Measurements from ENCODE around the gene PDGFA. TPM values are rescaled to one million over a fixed set of nuclear protein-coding genes. Genes with fewer than 3 reads are reported as not detected.
A peak's percentile ranks its signal among the peaks of the same experiment; 100 is the strongest.

Gene PDGFA
- total and polyA plus RNA-seq, 9 donors, result 3.7 to 35.5 (median 8.7) TPM

GRCh38 chr7:453597-454306 lies 65.9 kb downstream of the PDGFA start:
- DNase-seq, result no peak
- 70 to 81% (median 81%) methylated on average over 26 to 27 of the region's 27 CpGs for WGBS, 3 donors
- Histone ChIP-seq H3K9me3 (no peaks in the 10 kb centered on the region), H3K27ac (no peak overlapping the region), H3K4me3 (no peak overlapping the region), H3K36me3 (no peaks in the 10 kb centered on the region), H3K27me3 (no peaks in the 10 kb centered on the region), H3K4me1 (ENCODE audit: insufficient read depth) (no peaks in the 10 kb centered on the region)
- TF ChIP-seq POLR2A (IDR thresholded peaks at IDR 0.05) (no peak), CTCF (IDR thresholded peaks at IDR 0.05) (no peak), EP300 (IDR thresholded peaks at IDR 0.05) (no peak)
- intact Hi-C loops (cut with DNase I), result loop anchor here in 1 of 4 donors (10.0 kb wide), 1 partner anchor 931 kb away; no protein-coding TSS in a partner anchor

- Histone ChIP-seq H3K36me3 (no peaks in the 10 kb centered on the region), H3K9me3 (no peaks in the 10 kb centered on the region), H3K4me1 (ENCODE audit: insufficient read depth) (no peaks in the 10 kb centered on the region), H3K27me3 (no peaks in the 10 kb centered on the region), H3K4me3 (no peak overlapping the region), H3K27ac (no peak overlapping the region)
- WGBS, 3 donors, result 26 to 40% (median 31%) methylated on average over 14 to 21 of the region's 21 CpGs
- intact Hi-C loops (cut with DNase I), result loop anchor here in 1 of 4 donors (10.0 kb wide), 1 partner anchor 932 kb away; no protein-coding TSS in a partner anchor
- no peak for DNase-seq
- TF ChIP-seq POLR2A (IDR thresholded peaks at IDR 0.05), result no peak
- no peak for TF ChIP-seq CTCF (IDR thresholded peaks at IDR 0.05)
- TF ChIP-seq EP300 (IDR thresholded peaks at IDR 0.05), result no peak
These were observed 66.7 kb downstream of the PDGFA start for GRCh38 chr7:452791-453455.

- DNase-seq, result peak in 2 of 5 donors; percentile 50 to 54
- H3K36me3 ChIP-seq, result no peaks in the 10 kb centered on the region
- H3K9me3 ChIP-seq, result no peaks in the 10 kb centered on the region
- TF ChIP-seq EP300 (IDR thresholded peaks at IDR 0.05) (no peak), POLR2A (IDR thresholded peaks at IDR 0.05) (no peak), CTCF (IDR thresholded peaks at IDR 0.05) (no peak)
- no peak overlapping the region for H3K27ac ChIP-seq
- H3K4me3 ChIP-seq, result no peak overlapping the region
- WGBS, 3 donors, result 8 to 11% (median 9%) methylated on average over 22 to 30 of the region's 30 CpGs
- H3K27me3 ChIP-seq, result no peaks in the 10 kb centered on the region
- intact Hi-C loops (cut with DNase I), result loop anchor here in 1 of 4 donors (10.0 kb wide), 1 partner anchor 933 kb away; no protein-coding TSS in a partner anchor
- H3K4me1 ChIP-seq (ENCODE audit: insufficient read depth), result no peaks in the 10 kb centered on the region
These were observed 67.4 kb downstream of the PDGFA start for GRCh38 chr7:452226-452751.

GRCh38 chr7:451255-452225 lies 68.1 kb downstream of the PDGFA start:
- H3K4me1 ChIP-seq (ENCODE audit: insufficient read depth), result no peaks in the 10 kb centered on the region
- TF ChIP-seq EP300 (IDR thresholded peaks at IDR 0.05) (no peak), POLR2A (IDR thresholded peaks at IDR 0.05) (no peak), CTCF (IDR thresholded peaks at IDR 0.05) (no peak)
- intact Hi-C loops (cut with DNase I), result loop anchor here in 1 of 4 donors (10.0 kb wide), 1 partner anchor 933 kb away; no protein-coding TSS in a partner anchor
- no peak overlapping the region for H3K4me3 ChIP-seq
- no peak overlapping the region for H3K27ac ChIP-seq
- no peaks in the 10 kb centered on the region for H3K27me3 ChIP-seq
- 48 to 54% (median 49%) methylated on average over 21 to 24 of the region's 24 CpGs for WGBS, 3 donors
- no peaks in the 10 kb centered on the region for H3K36me3 ChIP-seq
- DNase-seq, result no peak
- no peaks in the 10 kb centered on the region for H3K9me3 ChIP-seq

Data from ovary (tissue), 9 donors.